Measurements from ENCODE around the gene RFX3.

The RFX3 gene

GRCh38 chr9:3475300-3476020 lies 50.3 kb downstream of the RFX3 start:
- H3K36me3 ChIP-seq (ENCODE audit: insufficient read depth, low read length): no peaks in the 10 kb centered on the region
- no peak overlapping the region for H3K9ac ChIP-seq (ENCODE audit: low read depth, low read length)
- 91% methylated on average over 12 of the region's 14 CpGs for WGBS
- H3K27ac ChIP-seq (ENCODE audit: low read depth, low read length): no peak overlapping the region
- H3K4me1 ChIP-seq (ENCODE audit: insufficient read depth, low read length): peaks cover 41% of the 10 kb centered on the region
- H3K27me3 ChIP-seq (ENCODE audit: insufficient read depth, low read length): no peaks in the 10 kb centered on the region
- no peak overlapping the region for H3K4me3 ChIP-seq (ENCODE audit: low read length)
- H3K9me3 ChIP-seq (ENCODE audit: insufficient read depth, low read depth, low read length): no peaks in the 10 kb centered on the region

GRCh38 chr9:3474821-3475220 lies 51.0 kb downstream of the RFX3 start:
- Histone ChIP-seq H3K27ac (ENCODE audit: low read depth, low read length) (no peak overlapping the region), H3K9me3 (ENCODE audit: insufficient read depth, low read depth, low read length) (no peaks in the 10 kb centered on the region), H3K4me1 (ENCODE audit: insufficient read depth, low read length) (peaks cover 36% of the 10 kb centered on the region), H3K27me3 (ENCODE audit: insufficient read depth, low read length) (no peaks in the 10 kb centered on the region), H3K36me3 (ENCODE audit: insufficient read depth, low read length) (no peaks in the 10 kb centered on the region), H3K4me3 (ENCODE audit: low read length) (no peak overlapping the region), H3K9ac (ENCODE audit: low read depth, low read length) (no peak overlapping the region)
- 93% methylated on average over 2 of the region's 2 CpGs for WGBS

DNA sequence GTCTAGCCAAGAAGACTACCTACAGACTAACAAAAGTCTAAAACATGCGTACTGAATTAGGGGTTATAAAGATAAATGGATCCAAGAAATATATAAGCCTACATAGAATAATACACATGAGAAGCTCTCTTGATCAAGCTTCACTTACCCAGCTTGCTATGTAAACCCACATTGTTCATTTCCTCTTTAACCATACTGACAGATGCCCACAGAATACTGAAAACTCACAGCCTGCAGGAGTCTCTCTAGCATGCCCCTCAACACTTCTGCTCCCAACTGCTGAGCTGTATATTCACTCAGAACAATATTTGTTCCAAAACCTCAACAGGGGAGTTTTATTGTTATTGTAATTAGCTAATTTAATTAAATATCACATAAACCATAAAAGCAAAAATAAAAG lies 52.4 kb downstream of the RFX3 start:
- Histone ChIP-seq H3K27me3 (ENCODE audit: insufficient read depth, low read length) (no peaks in the 10 kb centered on the region), H3K9ac (ENCODE audit: low read depth, low read length) (no peak overlapping the region), H3K36me3 (ENCODE audit: insufficient read depth, low read length) (no peaks in the 10 kb centered on the region), H3K4me1 (ENCODE audit: insufficient read depth, low read length) (peaks cover 36% of the 10 kb centered on the region), H3K9me3 (ENCODE audit: insufficient read depth, low read depth, low read length) (no peaks in the 10 kb centered on the region), H3K27ac (ENCODE audit: low read depth, low read length) (no peak overlapping the region; the same call in 1 of the 2 replicates), H3K4me3 (ENCODE audit: low read length) (no peak overlapping the region)
- no CpG with 5 or more reads among the region's 1 CpG for WGBS

- H3K36me3 ChIP-seq (ENCODE audit: insufficient read depth, low read length): no peaks in the 10 kb centered on the region
- no peaks in the 10 kb centered on the region for H3K27me3 ChIP-seq (ENCODE audit: insufficient read depth, low read length)
- no peaks in the 10 kb centered on the region for H3K9me3 ChIP-seq (ENCODE audit: insufficient read depth, low read depth, low read length)
- H3K9ac ChIP-seq (ENCODE audit: low read depth, low read length): no peak overlapping the region
- H3K27ac ChIP-seq (ENCODE audit: low read depth, low read length): no peak overlapping the region
- WGBS: 93% methylated on average over 2 of the region's 3 CpGs
- H3K4me3 ChIP-seq (ENCODE audit: low read length): no peak overlapping the region
- peaks cover 33% of the 10 kb centered on the region for H3K4me1 ChIP-seq (ENCODE audit: insufficient read depth, low read length)
Observed at GRCh38 chr9:3471883-3472282, 53.9 kb downstream of the RFX3 start.

- Histone ChIP-seq H3K27me3 (ENCODE audit: insufficient read depth, low read length) (no peaks in the 10 kb centered on the region), H3K9me3 (ENCODE audit: insufficient read depth, low read depth, low read length) (no peaks in the 10 kb centered on the region), H3K27ac (ENCODE audit: low read depth, low read length) (no peak overlapping the region), H3K4me1 (ENCODE audit: insufficient read depth, low read length) (peaks cover 28% of the 10 kb centered on the region), H3K4me3 (ENCODE audit: low read length) (no peak overlapping the region), H3K36me3 (ENCODE audit: insufficient read depth, low read length) (no peaks in the 10 kb centered on the region), H3K9ac (ENCODE audit: low read depth, low read length) (no peak overlapping the region)
- 100% methylated on average over 1 of the region's 4 CpGs for WGBS
Observed at GRCh38 chr9:3468421-3469205, 57.2 kb downstream of the RFX3 start.

- no peak overlapping the region for H3K9ac ChIP-seq (ENCODE audit: low read depth, low read length)
- H3K36me3 ChIP-seq (ENCODE audit: insufficient read depth, low read length): no peaks in the 10 kb centered on the region
- no peak overlapping the region for H3K4me3 ChIP-seq (ENCODE audit: low read length)
- WGBS: 73% methylated on average over 4 of the region's 4 CpGs
- H3K27ac ChIP-seq (ENCODE audit: low read depth, low read length): no peak overlapping the region
- H3K9me3 ChIP-seq (ENCODE audit: insufficient read depth, low read depth, low read length): peaks cover 4% of the 10 kb centered on the region; the same call in 1 of the 2 replicates
- peaks cover 24% of the 10 kb centered on the region for H3K4me1 ChIP-seq (ENCODE audit: insufficient read depth, low read length)
- no peaks in the 10 kb centered on the region for H3K27me3 ChIP-seq (ENCODE audit: insufficient read depth, low read length)
Observed at GRCh38 chr9:3467593-3468219, 58.1 kb downstream of the RFX3 start.

GRCh38 chr9:3464033-3464638 lies 61.7 kb downstream of the RFX3 start:
- Histone ChIP-seq H3K4me3 (ENCODE audit: low read length) (no peak overlapping the region), H3K9ac (ENCODE audit: low read depth, low read length) (no peak overlapping the region), H3K27ac (ENCODE audit: low read depth, low read length) (no peak overlapping the region), H3K9me3 (ENCODE audit: insufficient read depth, low read depth, low read length) (peaks cover 4% of the 10 kb centered on the region; the same call in 1 of the 2 replicates), H3K4me1 (ENCODE audit: insufficient read depth, low read length) (peaks cover 15% of the 10 kb centered on the region), H3K36me3 (ENCODE audit: insufficient read depth, low read length) (no peaks in the 10 kb centered on the region), H3K27me3 (ENCODE audit: insufficient read depth, low read length) (no peaks in the 10 kb centered on the region)
- WGBS: 95% methylated on average over 6 of the region's 6 CpGs

DNA sequence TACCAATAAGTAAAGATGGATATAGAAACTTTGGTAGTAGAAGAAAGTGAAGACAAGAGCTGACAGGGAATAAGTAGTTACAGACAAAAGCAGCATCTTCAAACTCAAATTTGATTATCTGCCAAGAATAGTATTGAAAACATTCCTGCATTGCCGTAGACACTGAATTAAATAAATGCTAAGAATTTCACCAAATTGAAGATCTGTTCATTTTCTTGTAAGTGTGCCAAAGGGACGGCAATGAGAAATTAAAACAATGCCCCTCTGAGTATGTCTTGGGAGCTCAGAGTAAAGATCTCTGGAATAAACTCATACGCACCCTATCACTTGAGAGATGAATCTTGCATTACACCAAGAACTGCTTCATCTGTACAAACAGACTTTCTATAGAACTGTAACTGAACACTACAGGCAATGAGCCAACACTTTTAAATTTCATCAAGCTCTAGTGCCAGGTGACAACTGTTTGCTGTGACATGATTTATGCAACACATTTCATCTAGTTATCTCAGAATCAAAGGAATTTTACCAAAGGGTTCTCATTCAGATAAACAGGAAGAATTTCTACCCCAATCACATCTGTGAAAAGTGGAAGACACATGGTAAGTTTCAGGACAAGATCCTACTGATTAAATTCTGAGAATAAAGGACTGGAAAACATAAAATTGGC lies 66.9 kb downstream of the RFX3 start:
- peaks cover 4% of the 10 kb centered on the region; the same call in 1 of the 2 replicates for H3K9me3 ChIP-seq (ENCODE audit: insufficient read depth, low read depth, low read length)
- no peak overlapping the region for H3K9ac ChIP-seq (ENCODE audit: low read depth, low read length)
- no peaks in the 10 kb centered on the region for H3K36me3 ChIP-seq (ENCODE audit: insufficient read depth, low read length)
- no peaks in the 10 kb centered on the region for H3K27me3 ChIP-seq (ENCODE audit: insufficient read depth, low read length)
- 90% methylated on average over 3 of the region's 3 CpGs for WGBS
- peaks cover 9% of the 10 kb centered on the region for H3K4me1 ChIP-seq (ENCODE audit: insufficient read depth, low read length)
- H3K4me3 ChIP-seq (ENCODE audit: low read length): no peak overlapping the region
- no peak overlapping the region for H3K27ac ChIP-seq (ENCODE audit: low read depth, low read length)

DNA sequence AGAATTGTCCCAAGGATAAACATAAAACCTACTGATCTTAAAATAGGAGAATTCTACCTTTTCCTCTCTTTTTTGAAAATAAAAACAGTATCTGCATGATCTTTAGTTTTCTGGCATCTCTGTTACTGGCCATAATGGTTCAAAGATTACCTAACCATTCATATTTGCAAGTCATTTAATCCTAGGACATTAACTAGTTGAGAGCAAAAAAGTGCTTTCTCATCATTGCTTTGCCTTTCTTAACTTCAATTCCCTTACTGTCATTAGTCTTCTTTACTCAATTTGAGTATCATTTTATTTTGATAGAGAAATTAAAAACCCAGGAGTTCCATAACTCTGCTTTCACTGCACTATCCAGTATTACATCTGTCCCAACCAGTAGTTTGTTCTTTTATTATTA lies 68.6 kb downstream of the RFX3 start:
- H3K9me3 ChIP-seq (ENCODE audit: insufficient read depth, low read depth, low read length): no peaks in the 10 kb centered on the region
- H3K36me3 ChIP-seq (ENCODE audit: insufficient read depth, low read length): no peaks in the 10 kb centered on the region
- no peak overlapping the region for H3K4me3 ChIP-seq (ENCODE audit: low read length)
- no peak overlapping the region for H3K9ac ChIP-seq (ENCODE audit: low read depth, low read length)
- H3K27ac ChIP-seq (ENCODE audit: low read depth, low read length): no peak overlapping the region
- H3K4me1 ChIP-seq (ENCODE audit: insufficient read depth, low read length): peaks cover 9% of the 10 kb centered on the region
- no peaks in the 10 kb centered on the region for H3K27me3 ChIP-seq (ENCODE audit: insufficient read depth, low read length)

DNA sequence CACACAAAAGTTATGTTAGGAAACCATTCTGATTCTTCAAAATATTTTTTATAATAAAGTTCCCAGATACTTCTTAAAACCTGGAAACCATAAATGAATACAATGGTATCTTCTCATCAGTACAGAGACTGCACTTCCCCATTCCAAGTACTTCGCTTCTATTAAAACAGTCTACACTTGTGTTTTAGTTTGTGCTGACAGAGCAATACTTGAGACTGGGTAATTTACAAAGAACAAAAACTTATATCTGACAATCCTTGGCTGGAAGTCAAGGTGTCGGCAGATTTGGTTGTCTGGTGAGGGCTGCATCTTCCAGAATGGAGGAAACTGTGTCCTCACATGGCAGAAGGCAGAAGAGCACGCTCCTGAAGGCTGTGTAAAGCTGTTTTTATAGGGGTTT lies 70.1 kb downstream of the RFX3 start:
- no peak overlapping the region for H3K9ac ChIP-seq (ENCODE audit: low read depth, low read length)
- H3K4me3 ChIP-seq (ENCODE audit: low read length): no peak overlapping the region
- no peak overlapping the region for H3K27ac ChIP-seq (ENCODE audit: low read depth, low read length)
- H3K4me1 ChIP-seq (ENCODE audit: insufficient read depth, low read length): peaks cover 9% of the 10 kb centered on the region
- no peaks in the 10 kb centered on the region for H3K27me3 ChIP-seq (ENCODE audit: insufficient read depth, low read length)
- 96% methylated on average over 3 of the region's 3 CpGs for WGBS
- H3K36me3 ChIP-seq (ENCODE audit: insufficient read depth, low read length): no peaks in the 10 kb centered on the region
- H3K9me3 ChIP-seq (ENCODE audit: insufficient read depth, low read depth, low read length): no peaks in the 10 kb centered on the region

All from HUES64 (cell line).